GM18861 (cell line): ENCODE data around the gene ZSWIM9.
"Not testable (repeated sequence)": the region's sequence is repeated elsewhere in the genome, so short reads cannot be mapped to it uniquely, and the experiment has no call there.

Source experiments
- ATAC-seq: cut with Tn5 transposase; IDR thresholded peaks from one replicate; pipeline ENCODE4 v1.9.1; 2021; ENCODE audit not compliant: unreplicated experiment

Gene ZSWIM9

GRCh38 chr19:48213959-48214358, 43.5 kb downstream of the ZSWIM9 start:
- ATAC-seq: no peak

- no peak for ATAC-seq
Observed at GRCh38 chr19:48216933-48217332, 46.5 kb downstream of the ZSWIM9 start.

- no peak for ATAC-seq
Observed at GRCh38 chr19:48218997-48219396, 48.5 kb downstream of the ZSWIM9 start.

GRCh38 chr19:48220784-48221183, 50.3 kb downstream of the ZSWIM9 start:
- ATAC-seq: not testable (repeated sequence)

- ATAC-seq: no peak
Observed at GRCh38 chr19:48221628-48222027, 51.1 kb downstream of the ZSWIM9 start.

- no peak for ATAC-seq
Observed at GRCh38 chr19:48230555-48231129, 60.2 kb downstream of the ZSWIM9 start.

GRCh38 chr19:48237057-48237456, 66.6 kb downstream of the ZSWIM9 start:
- no peak for ATAC-seq

GRCh38 chr19:48239120-48239519, 68.6 kb downstream of the ZSWIM9 start:
- ATAC-seq: no peak

GRCh38 chr19:48239582-48240141, 69.2 kb downstream of the ZSWIM9 start:
- ATAC-seq: no peak

GRCh38 chr19:48241771-48242170, 71.3 kb downstream of the ZSWIM9 start:
- not testable (repeated sequence) for ATAC-seq

- ATAC-seq: no peak
Observed at GRCh38 chr19:48244281-48244680, 73.8 kb downstream of the ZSWIM9 start.

- ATAC-seq: no peak
Observed at GRCh38 chr19:48246101-48246500, 75.6 kb downstream of the ZSWIM9 start.

GRCh38 chr19:48247212-48247611, 76.7 kb downstream of the ZSWIM9 start:
- no peak for ATAC-seq
